ENCODE measurements around the gene CCDC90B. TPM values are rescaled to one million over a fixed set of nuclear protein-coding genes. Genes with fewer than 3 reads are reported as not detected.

The CCDC90B gene
- total and polyA plus RNA-seq, 2 of the 8 experiments (the other 6 are each of a cell fraction or from before 2014, with no cell fraction given): 21.8 to 54.5 TPM

- TF ChIP-seq CHD1 (IDR thresholded peaks at IDR 0.05; ENCODE audit: low read depth, low read length) (no peak), TCF12 (IDR thresholded peaks at IDR 0.05; ENCODE audit: low read depth, low read length) (no peak), RAD21 (IDR thresholded peaks at IDR 0.05 in 1 of 2, conservative IDR thresholded peaks at IDR 0.05 in 1 of 2; ENCODE audit: low read depth in 2 of 2, low read length in 2 of 2) (no peak), GABPA (IDR thresholded peaks at IDR 0.05; ENCODE audit: borderline replicate concordance, insufficient read depth, low read length) (no peak)
These were observed 62.7 kb downstream of the CCDC90B start (continued) for GRCh38 chr11:83223457-83223856.

Data from H1 (cell line).